ENCODE data around the gene NR4A3. TPM values are rescaled to one million over a fixed set of nuclear protein-coding genes. Genes with fewer than 3 reads are reported as not detected.
A peak's percentile ranks its signal among the peaks of the same experiment; 100 is the strongest.

NR4A3 gene
- total RNA-seq, 1 experiment from 2014 or later = 0.24 TPM

DNA sequence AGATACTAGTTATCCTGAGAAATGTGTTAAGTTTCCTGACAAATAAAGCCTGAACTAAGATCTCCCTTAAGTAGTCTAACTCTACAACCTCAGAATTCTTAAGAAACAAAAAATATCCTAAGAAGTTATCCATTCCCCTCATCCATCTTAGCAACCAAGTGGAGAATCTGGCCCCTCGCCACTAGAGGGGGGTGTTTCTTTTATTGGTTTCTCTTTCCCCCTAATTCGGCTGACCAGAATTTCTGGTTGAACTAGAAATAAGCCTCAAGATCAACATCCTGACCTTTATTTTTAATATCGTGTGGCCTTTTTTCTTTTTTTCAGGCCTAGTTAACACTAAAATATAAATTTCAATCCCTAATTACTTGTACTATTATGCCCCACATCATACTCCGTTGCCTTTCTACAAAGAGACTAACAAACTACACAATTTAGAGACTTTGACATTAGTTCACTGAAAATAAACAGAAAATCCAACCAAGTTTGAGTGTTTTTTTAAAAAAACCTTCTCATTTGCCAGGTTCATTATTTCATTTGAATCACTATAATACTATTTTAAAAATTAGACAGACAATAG lies 14.3 kb upstream of the NR4A3 start:
- TF ChIP-seq, protein P1, sequence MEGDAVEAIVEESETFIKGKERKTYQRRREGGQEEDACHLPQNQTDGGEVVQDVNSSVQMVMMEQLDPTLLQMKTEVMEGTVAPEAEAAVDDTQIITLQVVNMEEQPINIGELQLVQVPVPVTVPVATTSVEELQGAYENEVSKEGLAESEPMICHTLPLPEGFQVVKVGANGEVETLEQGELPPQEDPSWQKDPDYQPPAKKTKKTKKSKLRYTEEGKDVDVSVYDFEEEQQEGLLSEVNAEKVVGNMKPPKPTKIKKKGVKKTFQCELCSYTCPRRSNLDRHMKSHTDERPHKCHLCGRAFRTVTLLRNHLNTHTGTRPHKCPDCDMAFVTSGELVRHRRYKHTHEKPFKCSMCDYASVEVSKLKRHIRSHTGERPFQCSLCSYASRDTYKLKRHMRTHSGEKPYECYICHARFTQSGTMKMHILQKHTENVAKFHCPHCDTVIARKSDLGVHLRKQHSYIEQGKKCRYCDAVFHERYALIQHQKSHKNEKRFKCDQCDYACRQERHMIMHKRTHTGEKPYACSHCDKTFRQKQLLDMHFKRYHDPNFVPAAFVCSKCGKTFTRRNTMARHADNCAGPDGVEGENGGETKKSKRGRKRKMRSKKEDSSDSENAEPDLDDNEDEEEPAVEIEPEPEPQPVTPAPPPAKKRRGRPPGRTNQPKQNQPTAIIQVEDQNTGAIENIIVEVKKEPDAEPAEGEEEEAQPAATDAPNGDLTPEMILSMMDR (conservative IDR thresholded peaks at IDR 0.05) = peak; percentile 89
- Mint-ChIP-seq H3K4me3 (no peak overlapping the region), H3K4me1 (peaks cover 36 to 38% of the 10 kb centered on the region in 2 experiments), H3K9me3 (no peaks in the 10 kb centered on the region), H3K27ac (no peak overlapping the region; a peak in 1 of 7 replicates), H3K36me3 (ENCODE audit: insufficient read depth in 1 of 3, low read depth in 3 of 3) (peaks cover 0 to 4% (median 0%) of the 10 kb centered on the region in 3 experiments; a peak in 1 of 7 replicates), H3K27me3 (ENCODE audit: low read depth) (no peaks in the 10 kb centered on the region)
- Histone ChIP-seq H3K23ac (ENCODE audit: insufficient read length, low read depth, low read length) (no peak overlapping the region), H2BK20ac (ENCODE audit: low read depth, low read length, poor library complexity, severe bottlenecking) (no peak overlapping the region), H4K5ac (ENCODE audit: insufficient read length, low read depth, low read length) (no peak overlapping the region), H3K4me2 (ENCODE audit: insufficient read depth, insufficient read length, low read length) (no peak overlapping the region), H2BK120ac (ENCODE audit: low read depth, low read length, poor library complexity, severe bottlenecking) (no peak overlapping the region), H2BK15ac (ENCODE audit: low read depth, low read length) (no peak overlapping the region), H3K56ac (ENCODE audit: insufficient read length, low read depth, low read length) (no peak overlapping the region), H2AK5ac (ENCODE audit: insufficient read length, low read length) (no peak overlapping the region), H2BK5ac (ENCODE audit: insufficient read length, low read length) (no peak overlapping the region), H3K9ac (ENCODE audit: extremely low read depth, insufficient read length, low read length) (no peak overlapping the region), H2BK12ac (ENCODE audit: insufficient read length, low read depth, low read length) (no peak overlapping the region), H3K14ac (ENCODE audit: insufficient read depth, low read length) (no peak overlapping the region), H3K79me1 (ENCODE audit: insufficient read depth, low read depth, low read length, poor library complexity, severe bottlenecking) (no peaks in the 10 kb centered on the region), H4K20me1 (ENCODE audit: control insufficient read depth, insufficient read depth, insufficient read length) (no peaks in the 10 kb centered on the region), H3K27me3 (ENCODE audit: insufficient read depth, low read length) (no peaks in the 10 kb centered on the region), H3K23me2 (ENCODE audit: insufficient read length, low read depth, low read length, poor library complexity, severe bottlenecking) (no peaks in the 10 kb centered on the region), H4K8ac (replicated peaks; ENCODE audit: insufficient read length, low read depth, low read length) (no peak overlapping the region), H4K91ac (ENCODE audit: insufficient read length, low read depth, low read length) (no peak overlapping the region), H2AFZ (ENCODE audit: low read length) (no peak overlapping the region), H3K9me3 (ENCODE audit: control insufficient read depth, low read depth, low read length) (no peaks in the 10 kb centered on the region), H3K27ac (ENCODE audit: insufficient read length, low read depth, low read length) (no peak overlapping the region), H3K4ac (ENCODE audit: low read depth, low read length) (no peak overlapping the region), H3K79me2 (ENCODE audit: insufficient read depth, low read length) (no peaks in the 10 kb centered on the region), H3K18ac (ENCODE audit: insufficient read length, low read depth, low read length) (no peak overlapping the region), H3T11ph (ENCODE audit: low read length) (no peak overlapping the region), H3K4me1 (ENCODE audit: insufficient read depth, low read length) (peaks cover 8% of the 10 kb centered on the region; the same call in 1 of the 2 replicates)
- whole genome bisulfite sequencing (ENCODE audit: extremely low coverage, insufficient read length, low lambda C conversion rate) = no CpG with 5 or more reads among the region's 4 CpGs
- DNase-seq = no peak

Data from H9 (cell line).